NCI-H1105 (cell line): ENCODE results near the gene ADA.
"Not testable (repeated sequence)": the region's sequence is repeated elsewhere in the genome, so short reads cannot be mapped to it uniquely, and the experiment has no call there.

Experiments
- DNase-seq: peaks from one replicate; lab custom pipeline; 2025; lab: John Stamatoyannopoulos, UW

ADA gene

DNA sequence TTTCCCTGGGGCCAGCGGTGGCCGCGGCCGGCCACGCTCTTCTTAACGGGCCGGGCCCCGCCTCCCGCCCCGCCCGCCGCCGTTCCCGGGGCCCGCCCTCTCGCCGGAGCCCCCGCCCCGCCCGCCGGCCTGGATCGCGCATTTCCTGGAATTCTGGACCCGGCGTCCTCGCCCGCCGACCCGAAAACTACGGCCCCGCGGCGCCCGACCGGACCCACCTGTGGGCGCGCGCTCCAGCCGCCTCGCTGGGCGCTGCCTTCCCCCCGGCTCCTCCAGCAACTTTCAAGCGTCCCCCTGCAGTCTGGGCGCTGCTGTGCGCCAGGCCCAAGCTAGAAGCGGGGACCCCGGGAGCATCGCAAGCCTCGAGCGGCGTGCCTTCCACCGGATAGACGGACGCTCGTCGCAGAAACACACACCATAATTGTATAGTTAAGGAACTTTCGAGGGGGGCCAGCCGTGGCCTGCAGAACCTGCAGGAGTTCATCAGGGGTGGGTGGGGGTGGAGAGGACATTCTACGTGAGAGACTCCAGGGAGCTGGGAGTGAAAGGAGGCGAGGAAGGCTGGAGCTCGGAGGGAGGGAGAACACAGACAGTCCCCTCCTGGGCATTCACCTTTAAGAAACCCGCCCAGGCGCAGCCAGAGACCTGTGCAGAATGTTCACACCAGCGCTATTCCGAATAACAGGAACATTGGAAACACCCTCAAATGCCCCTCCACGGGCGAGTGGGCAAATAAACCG, at the start of gene ADA:
Gene ADA (minus strand): TSS at position 16 of the 740 bp plus-strand sequence. CDS start 92 bp downstream, outside the sequence.
- no peak for DNase-seq

DNA sequence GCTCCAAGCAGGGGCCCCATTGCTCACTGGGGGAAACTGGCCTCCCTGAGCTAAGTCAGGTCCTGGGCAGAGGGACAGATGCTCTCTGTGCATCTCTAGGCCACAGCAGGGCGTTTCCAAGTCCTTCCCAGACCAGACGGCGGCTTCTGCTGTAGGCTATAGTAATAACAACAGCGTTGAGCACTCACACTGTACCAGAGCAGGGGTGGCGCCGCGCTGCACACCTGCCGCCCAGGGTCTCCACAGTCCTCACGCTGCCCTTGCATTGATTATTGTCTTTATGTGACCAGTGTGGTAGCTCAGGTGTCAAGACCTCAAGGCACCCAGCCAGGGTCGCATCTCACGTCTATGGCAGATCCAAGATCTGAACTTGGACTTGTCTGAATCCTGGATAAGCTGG, 48.8 kb upstream of the ADA start:
- no peak for DNase-seq

GRCh38 chr20:44698351-44698750, 46.9 kb upstream of the ADA start:
- no peak for DNase-seq

GRCh38 chr20:44697041-44697440, 45.5 kb upstream of the ADA start:
- not testable (repeated sequence) for DNase-seq

GRCh38 chr20:44696315-44696714, 44.8 kb upstream of the ADA start:
- no peak for DNase-seq

- DNase-seq, result no peak
Measured at GRCh38 chr20:44695674-44696300, 44.3 kb upstream of the ADA start.

DNA sequence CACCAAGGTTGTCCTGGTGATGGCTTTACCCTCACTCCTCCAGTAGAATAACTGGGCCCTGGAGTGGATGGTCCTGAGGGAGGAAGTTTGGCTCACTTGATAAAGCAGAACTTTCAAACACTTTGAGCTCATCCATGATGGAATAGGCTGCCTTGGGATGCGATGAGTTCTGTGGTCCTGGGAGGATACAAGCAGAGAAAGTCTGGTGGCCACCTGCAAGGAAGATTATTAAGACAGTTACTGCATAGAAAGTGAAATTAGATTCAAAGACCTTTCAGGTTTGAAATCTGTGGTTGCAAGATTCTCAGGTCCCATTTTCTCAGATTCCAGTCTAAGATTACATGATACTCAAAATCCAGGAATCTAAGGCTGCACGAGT, 43.8 kb upstream of the ADA start:
- DNase-seq, result no peak

- no peak for DNase-seq
Measured at GRCh38 chr20:44694159-44694558, 42.7 kb upstream of the ADA start.

GRCh38 chr20:44693627-44694026, 42.1 kb upstream of the ADA start:
- no peak for DNase-seq

DNA sequence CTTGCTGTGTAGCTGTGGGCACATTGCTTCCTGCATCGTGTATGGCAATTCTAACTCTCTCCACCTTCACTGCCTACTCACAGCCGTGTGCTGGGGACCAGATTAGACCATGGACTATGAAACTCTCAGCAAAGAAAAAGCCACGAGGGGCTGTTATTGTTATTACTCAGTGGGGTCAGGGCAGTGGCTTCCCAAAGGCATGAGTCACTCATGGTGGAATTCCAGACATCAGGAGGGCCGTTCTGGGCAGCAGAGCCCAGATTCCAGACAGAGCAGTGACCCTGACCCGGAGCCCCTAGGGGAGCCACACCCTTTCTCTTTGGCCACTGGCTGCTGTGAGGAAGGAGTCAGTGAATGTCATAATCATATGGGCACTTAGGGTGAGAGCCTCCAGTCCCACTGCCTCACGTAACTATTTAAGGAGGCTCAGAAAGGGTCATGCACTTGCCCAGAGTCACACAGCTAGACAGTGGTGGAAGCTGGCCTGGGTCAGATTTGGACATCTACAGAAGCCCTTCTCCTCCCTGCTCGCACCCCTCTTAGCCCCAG, 41.5 kb upstream of the ADA start:
- no peak for DNase-seq

- no peak for DNase-seq
Measured at GRCh38 chr20:44691424-44692423, 40.2 kb upstream of the ADA start.

DNA sequence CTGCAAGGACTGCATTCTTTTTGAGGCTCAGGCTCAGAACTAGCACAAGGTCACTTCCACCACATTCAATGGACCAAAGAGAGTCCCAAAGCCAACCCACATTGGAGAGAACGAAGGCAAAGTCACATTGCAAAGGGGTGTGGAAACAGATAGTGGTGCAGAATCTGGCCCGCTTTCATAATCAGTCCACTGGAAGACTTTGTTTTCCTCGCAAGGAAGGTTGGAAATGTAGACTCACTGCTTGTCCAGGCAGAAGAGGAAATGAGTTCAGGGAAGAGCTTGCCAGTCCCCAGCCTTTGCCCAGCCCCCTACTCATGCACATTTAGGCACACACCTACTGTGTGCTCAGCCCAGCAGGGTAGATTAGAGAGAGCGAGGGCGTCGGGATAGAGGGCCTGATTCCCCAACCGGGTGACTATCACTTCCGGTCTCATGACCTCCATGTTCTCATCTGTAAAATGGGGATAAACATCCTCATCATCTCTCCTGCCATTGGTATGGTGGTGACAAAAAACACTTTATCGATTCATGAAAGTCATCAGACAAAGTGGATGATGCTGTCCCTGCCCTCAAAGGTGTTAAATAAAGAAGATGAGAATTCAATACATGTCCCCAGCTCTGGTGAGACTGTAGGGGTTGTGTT, 39.4 kb upstream of the ADA start:
- no peak for DNase-seq

DNA sequence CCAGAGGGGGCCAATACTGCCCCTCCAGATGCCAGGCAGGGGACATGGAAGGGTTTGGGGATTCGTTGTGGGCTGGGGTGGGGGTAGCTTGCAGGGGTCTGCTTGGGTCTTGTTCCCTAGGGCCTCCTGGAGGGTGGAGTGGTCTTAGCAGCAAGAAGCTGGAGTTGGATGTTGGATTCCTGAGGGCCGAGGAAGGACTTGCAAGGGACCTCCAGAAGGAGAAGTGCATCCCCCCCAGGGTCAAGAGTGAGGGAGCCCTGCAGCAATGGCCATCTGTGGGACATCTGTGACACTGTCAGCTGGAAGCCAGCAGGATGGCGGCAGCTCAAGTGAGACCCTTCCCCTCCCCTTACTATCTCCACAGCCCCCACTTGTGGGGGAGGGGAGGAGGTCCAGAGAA, 38.3 kb upstream of the ADA start:
- no peak for DNase-seq

DNA sequence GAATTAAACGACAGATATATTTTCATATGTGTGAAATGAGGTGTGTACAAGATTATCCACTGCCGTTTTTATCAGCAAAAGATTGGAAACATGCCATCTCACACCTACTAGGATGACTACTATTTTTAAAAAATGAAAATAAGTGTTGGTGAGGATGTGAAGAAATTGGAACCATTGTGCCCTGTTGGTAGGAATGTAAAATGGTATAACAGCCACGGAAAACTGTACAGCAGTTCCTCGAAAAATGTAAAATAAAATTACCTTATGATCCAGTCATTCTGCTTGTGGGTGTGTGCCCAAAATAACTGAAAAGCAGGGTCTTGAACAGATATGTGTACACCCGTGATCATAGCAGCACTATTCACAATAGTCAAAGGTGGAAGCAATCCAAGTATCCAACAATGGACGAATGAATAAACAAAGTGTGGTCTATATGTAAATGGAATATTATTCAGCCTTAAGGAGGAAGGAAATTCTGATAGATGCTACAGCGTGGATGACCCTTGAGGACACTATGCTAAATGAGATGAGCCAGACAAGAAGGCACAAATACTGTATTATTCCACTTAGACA, 36.6 kb upstream of the ADA start:
- DNase-seq, result no peak

DNA sequence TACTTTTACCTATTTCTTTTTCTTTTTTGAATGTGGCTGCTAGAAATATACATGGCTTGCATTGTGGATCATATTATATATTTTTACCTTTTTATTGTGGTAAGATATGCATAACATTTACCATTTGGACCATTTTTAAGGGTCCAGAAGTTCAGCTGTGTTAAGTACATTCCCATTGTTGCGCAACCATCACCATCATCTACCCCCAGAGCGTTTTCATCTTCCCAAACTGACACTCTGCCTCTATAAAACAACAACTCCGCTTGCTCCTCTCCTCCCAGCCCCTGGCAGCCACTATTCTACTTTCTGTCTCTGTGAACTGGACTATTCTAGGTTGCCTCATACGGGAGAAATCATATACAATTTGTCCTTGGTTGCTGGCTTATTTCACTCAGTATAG, 35.4 kb upstream of the ADA start:
- no peak for DNase-seq

DNA sequence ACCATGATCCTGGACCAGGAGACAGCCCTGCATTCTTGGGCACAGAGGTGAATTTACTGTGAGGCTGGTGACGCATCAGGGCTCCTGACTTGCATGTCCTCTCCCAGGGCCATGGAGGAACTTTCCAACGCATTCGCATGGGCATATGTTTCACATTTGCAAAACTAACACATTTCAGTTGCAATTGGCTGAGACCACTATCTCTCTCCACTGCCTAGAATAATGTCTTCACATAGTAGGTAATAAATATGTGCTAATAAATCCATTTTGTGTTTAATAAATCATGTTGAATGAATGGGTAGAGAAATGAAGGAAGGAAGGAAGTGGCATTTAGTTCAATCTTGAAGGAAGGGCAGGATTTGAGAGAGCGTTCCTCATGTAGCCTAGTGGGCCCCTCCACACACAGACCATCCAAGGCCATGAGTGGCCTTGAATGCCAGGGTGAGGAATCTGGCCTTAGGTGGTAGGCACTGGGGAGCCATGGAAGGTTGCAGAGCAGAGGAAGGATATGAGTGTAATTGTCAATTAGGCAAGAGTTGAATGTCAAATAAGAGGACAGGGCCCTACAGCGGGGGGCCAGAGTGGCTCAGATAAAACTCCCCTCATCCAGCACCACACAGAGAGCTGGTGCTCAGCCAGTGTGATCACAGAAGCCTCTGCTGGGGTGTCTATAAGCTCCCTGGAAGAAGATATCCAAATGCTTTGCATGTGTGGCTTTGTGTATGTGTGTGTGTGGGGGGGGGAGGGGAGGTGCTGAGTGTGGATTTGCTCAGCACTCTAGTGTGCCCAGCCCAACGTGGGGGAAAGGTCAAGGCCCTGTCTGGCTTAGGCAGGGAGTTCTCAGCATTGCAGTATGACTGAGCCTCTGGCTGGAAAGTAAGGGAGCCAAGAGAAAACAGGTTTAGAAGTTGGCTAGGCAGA, 32.8 kb upstream of the ADA start:
- no peak for DNase-seq

DNA sequence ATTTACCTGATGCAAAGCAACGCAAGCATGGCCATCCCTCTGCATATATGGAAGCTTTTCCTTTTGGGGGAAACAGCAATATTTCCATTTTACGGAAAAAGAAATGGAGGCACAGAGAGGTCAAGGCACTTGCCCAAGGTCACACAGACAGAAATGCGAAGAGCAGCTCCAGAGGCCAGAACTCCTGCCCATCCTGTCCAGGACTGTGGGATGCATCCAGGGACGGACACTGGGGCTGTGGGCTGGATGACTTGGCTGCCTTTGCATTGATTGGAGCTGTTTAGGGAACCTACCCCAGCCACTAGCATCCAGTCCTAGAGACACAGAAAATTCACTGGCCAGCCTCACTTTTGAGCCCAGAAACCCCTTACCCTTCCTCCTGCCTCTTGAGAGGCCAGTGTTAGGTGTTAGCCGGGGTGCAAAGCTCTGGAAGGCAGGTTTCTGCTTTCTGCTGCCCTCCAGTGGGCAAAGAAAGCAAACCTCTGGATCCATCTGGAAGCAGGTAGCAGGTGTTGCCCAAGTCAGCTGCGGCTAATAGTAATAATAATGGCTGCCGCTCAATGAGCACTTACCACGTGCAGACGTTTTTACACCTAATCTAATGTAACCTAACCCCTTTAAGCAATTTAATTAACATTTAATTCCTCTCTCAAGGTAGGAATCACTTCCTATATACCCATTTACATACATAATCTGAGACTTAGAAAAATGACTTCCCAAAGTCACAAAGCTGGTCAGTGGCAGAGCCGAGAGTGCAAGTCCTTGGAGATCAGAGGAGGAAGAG, 32.0 kb upstream of the ADA start:
- DNase-seq, result peak; percentile 73

DNA sequence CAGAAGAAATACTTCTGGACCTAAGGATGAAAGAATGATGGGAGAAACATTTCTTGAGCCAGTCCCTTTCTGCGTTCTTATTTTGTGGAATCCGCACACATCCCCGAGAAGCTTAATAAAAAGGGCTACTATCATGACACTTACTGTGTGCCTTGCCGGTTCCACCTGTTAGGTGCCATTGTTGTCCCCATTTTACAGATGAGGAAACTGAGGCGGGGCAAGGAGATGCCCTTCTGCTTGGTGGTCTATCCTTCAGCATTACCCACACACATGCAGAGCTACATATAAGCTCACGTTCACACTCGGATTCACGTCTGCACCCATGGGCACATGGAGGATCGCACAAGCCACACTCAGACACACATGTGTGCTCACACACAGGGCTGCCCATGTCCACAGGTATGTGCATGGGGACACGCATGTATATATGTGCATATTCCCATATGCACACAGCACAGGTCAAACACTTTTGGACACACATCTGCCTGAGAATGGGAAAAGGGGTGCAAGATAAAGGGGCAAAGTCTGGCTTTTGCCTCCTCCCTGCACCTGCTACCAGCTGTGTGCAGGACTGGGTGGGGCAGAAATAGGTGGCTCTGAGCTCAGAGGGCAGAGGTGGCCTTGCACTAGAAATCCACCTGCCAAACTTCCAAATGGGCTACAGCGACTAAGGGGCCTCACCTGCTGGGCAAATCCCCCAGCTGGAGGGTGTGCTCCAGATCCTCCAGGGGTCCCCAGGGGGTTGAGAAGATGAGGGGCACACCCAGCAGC, 30.5 kb upstream of the ADA start:
- DNase-seq, result no peak
